Kidney epithelial cell (primary cell): ENCODE measurements around the gene NMNAT2. TPM values are rescaled to one million over a fixed set of nuclear protein-coding genes. Genes with fewer than 3 reads are reported as not detected.

Experiments used
- DNase-seq: peaks from one replicate; pipeline ENCODE4 v3.0.0-alpha.2; 2010; ENCODE audit warnings: low read depth
- H3K27me3 ChIP-seq: 2 replicates; pipeline ENCODE4 v1.6.0; 2011; ENCODE audit warnings: low read length; ENCODE audit not compliant: control insufficient read depth, insufficient read depth
- H3K36me3 ChIP-seq: 2 replicates; pipeline ENCODE4 v1.5.1; 2011; ENCODE audit warnings: low read length; ENCODE audit not compliant: control insufficient read depth, insufficient read depth
- H3K4me3 ChIP-seq: 2 replicates; pipeline ENCODE4 v1.5.1; 2011; ENCODE audit warnings: low read depth, mild to moderate bottlenecking, control low read depth, low read length
- CTCF ChIP-seq: IDR thresholded peaks from 2 replicates; pipeline ENCODE4 v1.5.1; 2011; ENCODE audit warnings: mild to moderate bottlenecking, moderate library complexity, low read length, control low read depth, inconsistent platforms; ENCODE audit not compliant: insufficient read depth, poor library complexity, severe bottlenecking
- total RNA-seq: library from RNA; depleted of rRNA; stranded (reverse); fragments of >200 nt; gene quantifications from 2 replicates; pipeline ENCODE4 v1.2.3, GENCODE V29; 2015

The NMNAT2 gene
- total RNA-seq, 1 donor from 2014 or later: 1.0 TPM

GRCh38 chr1:183443466-183443865 lies 25.3 kb upstream of the NMNAT2 start:
- H3K36me3 ChIP-seq: no peaks in the 10 kb centered on the region
- DNase-seq: no peak
- no peak overlapping the region for H3K4me3 ChIP-seq
- no peak for TF ChIP-seq CTCF
- no peaks in the 10 kb centered on the region for H3K27me3 ChIP-seq

- Histone ChIP-seq H3K36me3 (no peaks in the 10 kb centered on the region), H3K4me3 (no peak overlapping the region), H3K27me3 (no peaks in the 10 kb centered on the region)
- no peak for DNase-seq
- no peak for TF ChIP-seq CTCF
These were observed 24.8 kb upstream of the NMNAT2 start for GRCh38 chr1:183443011-183443410.

- no peaks in the 10 kb centered on the region for H3K36me3 ChIP-seq
- DNase-seq: no peak
- H3K27me3 ChIP-seq: peaks cover 2% of the 10 kb centered on the region
These were observed 19.9 kb upstream of the NMNAT2 start for GRCh38 chr1:183438060-183438459.

GRCh38 chr1:183435497-183435896 lies 17.3 kb upstream of the NMNAT2 start:
- Histone ChIP-seq H3K4me3 (no peak overlapping the region), H3K27me3 (peaks cover 2% of the 10 kb centered on the region), H3K36me3 (no peaks in the 10 kb centered on the region)
- DNase-seq: no peak
- TF ChIP-seq CTCF: no peak

More at GRCh38 chr1:183438060-183438459, 19.9 kb upstream of the NMNAT2 start:
- H3K4me3 ChIP-seq: no peak overlapping the region
- no peak for TF ChIP-seq CTCF

GRCh38 chr1:183433703-183434102 lies 15.5 kb upstream of the NMNAT2 start:
- peaks cover 2% of the 10 kb centered on the region for H3K27me3 ChIP-seq
- H3K36me3 ChIP-seq: no peaks in the 10 kb centered on the region
- TF ChIP-seq CTCF: no peak
- DNase-seq: no peak
- H3K4me3 ChIP-seq: no peak overlapping the region

- H3K27me3 ChIP-seq: peaks cover 2% of the 10 kb centered on the region
- DNase-seq: no peak
- no peak for TF ChIP-seq CTCF
- H3K36me3 ChIP-seq: no peaks in the 10 kb centered on the region
- H3K4me3 ChIP-seq: no peak overlapping the region
These were observed 14.3 kb upstream of the NMNAT2 start for GRCh38 chr1:183432548-183432875.
